ENCODE data around the gene TAPBPL.
"Not testable (repeated sequence)": the region's sequence is repeated elsewhere in the genome, so short reads cannot be mapped to it uniquely, and the experiment has no call there.

TAPBPL gene

GRCh38 chr12:6463858-6464257 lies 12.0 kb downstream of the TAPBPL start:
- DNase-seq = no peak

GRCh38 chr12:6464531-6464930 lies 12.7 kb downstream of the TAPBPL start:
- no peak for DNase-seq

GRCh38 chr12:6465467-6466183 lies 13.8 kb downstream of the TAPBPL start:
- peak; percentile 56 for DNase-seq

- DNase-seq = no peak
Observed at GRCh38 chr12:6466184-6466573, 14.3 kb downstream of the TAPBPL start.

- not testable (repeated sequence) for DNase-seq
Observed at GRCh38 chr12:6466751-6467150, 14.9 kb downstream of the TAPBPL start.

- not testable (repeated sequence) for DNase-seq
Observed at GRCh38 chr12:6467571-6468282, 15.9 kb downstream of the TAPBPL start.

- DNase-seq = no peak
Observed at GRCh38 chr12:6468283-6468575, 16.4 kb downstream of the TAPBPL start.

- DNase-seq = no peak
Observed at GRCh38 chr12:6469092-6469491, 17.2 kb downstream of the TAPBPL start.

GRCh38 chr12:6469609-6470374 lies 17.9 kb downstream of the TAPBPL start:
- DNase-seq = no peak

GRCh38 chr12:6470375-6471163 lies 18.7 kb downstream of the TAPBPL start, which contains the start of gene VAMP1:
Gene VAMP1, minus strand, starts transcription at chr12:6470677. Its CDS starts 146 bp downstream, at chr12:6470531.
- DNase-seq = peak; percentile 94

- DNase-seq = no peak
Observed at GRCh38 chr12:6471989-6472360, 20.1 kb downstream of the TAPBPL start.

GRCh38 chr12:6472491-6472890 lies 20.6 kb downstream of the TAPBPL start:
- DNase-seq = no peak

GRCh38 chr12:6475233-6475975 lies 23.6 kb downstream of the TAPBPL start:
- DNase-seq = not testable (repeated sequence)

- DNase-seq = no peak
Observed at GRCh38 chr12:6476489-6476888, 24.6 kb downstream of the TAPBPL start.

GRCh38 chr12:6477601-6478377 lies 25.9 kb downstream of the TAPBPL start:
- not testable (repeated sequence) for DNase-seq

- DNase-seq = no peak
Observed at GRCh38 chr12:6478416-6478815, 26.6 kb downstream of the TAPBPL start.

GRCh38 chr12:6488240-6488639 lies 36.4 kb downstream of the TAPBPL start:
- no peak for DNase-seq

GRCh38 chr12:6489449-6489848 lies 37.6 kb downstream of the TAPBPL start:
- no peak for DNase-seq

GRCh38 chr12:6490673-6491072 lies 38.8 kb downstream of the TAPBPL start:
- DNase-seq = not testable (repeated sequence)

- peak; percentile 95 for DNase-seq
Observed at GRCh38 chr12:6492838-6493496, 41.1 kb downstream of the TAPBPL start, which contains the start of gene MRPL51. Gene MRPL51, minus strand, starts transcription at chr12:6493262. Its CDS starts 126 bp downstream, at chr12:6493136.

Measured in central memory CD4-positive, alpha-beta T cell (primary cell).